Measurements from ENCODE around the gene EXOC3.

Gene EXOC3

DNA sequence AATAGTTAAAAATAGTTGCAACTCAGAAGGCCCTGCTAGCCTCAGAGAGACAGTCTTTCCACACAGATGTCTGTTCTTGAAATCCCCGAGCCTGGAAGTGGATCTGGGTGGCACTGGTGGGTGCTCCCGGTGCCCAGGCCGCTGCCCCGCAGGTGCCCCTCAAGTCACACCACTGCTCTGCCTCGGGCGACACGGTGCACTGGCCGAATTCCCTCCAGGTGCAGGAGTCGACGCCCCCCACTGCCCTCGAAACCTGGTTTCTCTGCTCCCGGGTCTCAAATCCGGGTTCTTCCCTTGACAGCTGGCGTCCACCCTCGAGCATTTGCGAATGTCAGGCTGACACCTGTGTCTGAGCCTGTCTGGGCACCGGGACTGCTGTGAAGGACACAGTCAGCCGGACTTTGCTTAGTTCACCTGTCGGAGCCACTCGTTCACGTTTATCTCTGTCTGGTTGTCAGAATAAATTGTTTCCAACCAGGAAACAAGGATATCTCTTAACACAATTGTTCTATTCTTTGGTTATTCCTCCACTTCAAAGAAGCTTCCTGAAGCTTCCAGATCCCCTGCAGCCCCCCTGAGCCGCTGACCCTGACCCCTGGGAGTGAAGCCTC, 54.2 kb downstream of the EXOC3 start:
- FAIRE-seq (no peak), DNase-seq (ENCODE audit: insufficient read length, low spot score) (no peak)
- no peak for TF ChIP-seq CTCF (IDR thresholded peaks at IDR 0.05; ENCODE audit: insufficient read depth, missing control alignments)

DNA sequence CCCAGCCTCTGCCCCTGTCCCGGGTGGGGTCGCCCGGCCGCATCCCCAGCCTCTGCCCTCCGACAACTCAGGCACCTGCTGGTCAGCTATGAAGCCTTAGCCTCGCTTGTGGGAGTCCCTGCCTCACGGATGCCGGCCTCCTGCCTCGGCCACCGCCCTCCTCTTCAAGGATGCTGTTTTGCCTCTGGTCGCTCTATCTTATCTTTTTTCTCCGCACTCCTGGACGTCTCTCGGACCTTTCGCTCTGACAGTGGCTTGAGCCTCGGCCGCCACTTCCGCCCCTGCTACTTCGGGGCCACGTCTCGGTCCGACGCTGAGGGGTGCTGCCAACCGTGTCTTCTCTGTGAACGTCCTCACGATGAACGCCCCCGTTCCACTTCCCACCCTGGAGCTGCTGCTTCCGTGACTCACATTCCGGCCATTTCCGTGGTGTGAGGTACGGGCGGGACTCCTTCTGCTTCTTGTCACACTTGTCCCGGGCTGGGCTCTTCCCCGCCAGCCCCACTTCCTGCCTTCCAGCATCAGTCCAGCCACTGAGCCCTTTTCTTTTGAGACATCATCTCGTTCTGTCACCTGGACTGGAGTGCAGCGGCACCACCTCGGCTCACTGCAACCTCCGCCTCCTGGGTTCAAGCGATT, 55.0 kb downstream of the EXOC3 start:
- no peak for TF ChIP-seq CTCF (IDR thresholded peaks at IDR 0.05; ENCODE audit: insufficient read depth, missing control alignments)
- DNase-seq (ENCODE audit: insufficient read length, low spot score) (no peak), FAIRE-seq (no peak)

DNA sequence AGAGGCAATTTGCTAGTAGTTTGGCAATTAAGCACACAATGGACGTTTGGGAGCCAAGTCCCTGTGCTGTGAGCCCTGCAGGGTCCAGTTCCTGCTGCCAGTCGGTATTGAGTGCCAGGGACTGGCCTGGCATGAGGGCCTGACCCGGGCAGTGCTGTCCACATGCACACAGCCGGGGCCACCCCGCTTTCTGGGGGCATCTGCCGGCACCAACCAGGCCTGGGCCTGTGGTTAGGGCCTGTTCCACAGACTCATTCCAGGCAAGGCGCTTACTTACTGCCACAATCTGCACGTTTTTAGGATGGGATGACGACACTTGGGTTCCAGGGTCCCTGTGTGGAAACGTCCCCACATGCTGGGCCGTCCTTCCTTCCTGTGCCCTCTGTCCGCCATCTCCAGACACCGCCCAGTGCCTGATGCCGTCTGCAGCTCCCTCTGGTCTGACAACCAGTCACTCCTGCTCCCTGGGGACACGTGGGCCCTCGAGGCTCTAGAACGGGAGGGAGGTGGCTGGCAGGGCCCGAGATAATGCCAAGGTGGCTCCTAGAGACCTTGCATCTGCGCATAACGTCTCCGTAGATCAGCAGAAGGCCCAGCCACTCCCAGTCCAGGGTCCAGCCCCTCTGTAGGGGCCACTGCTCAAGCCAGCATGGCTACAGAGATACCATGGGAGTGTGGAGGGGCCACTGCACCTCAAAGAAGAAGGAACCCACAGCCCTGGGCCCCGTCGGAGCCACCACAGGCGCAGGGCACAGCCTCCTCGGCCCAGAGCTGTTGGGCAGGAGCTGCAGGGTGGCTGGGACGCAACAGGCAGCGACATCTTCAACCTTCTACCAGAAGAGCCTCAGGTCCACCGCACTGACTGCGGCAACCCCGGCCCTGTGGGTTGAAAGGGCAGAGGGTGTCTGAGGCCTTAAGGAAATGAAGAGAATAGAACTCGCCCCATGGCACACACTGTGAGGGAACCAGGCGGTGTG, 56.5 kb downstream of the EXOC3 start:
- no peak for DNase-seq (ENCODE audit: insufficient read length, low spot score)
- TF ChIP-seq CTCF (IDR thresholded peaks at IDR 0.05; ENCODE audit: insufficient read depth, missing control alignments): no peak
- FAIRE-seq: no peak

DNA sequence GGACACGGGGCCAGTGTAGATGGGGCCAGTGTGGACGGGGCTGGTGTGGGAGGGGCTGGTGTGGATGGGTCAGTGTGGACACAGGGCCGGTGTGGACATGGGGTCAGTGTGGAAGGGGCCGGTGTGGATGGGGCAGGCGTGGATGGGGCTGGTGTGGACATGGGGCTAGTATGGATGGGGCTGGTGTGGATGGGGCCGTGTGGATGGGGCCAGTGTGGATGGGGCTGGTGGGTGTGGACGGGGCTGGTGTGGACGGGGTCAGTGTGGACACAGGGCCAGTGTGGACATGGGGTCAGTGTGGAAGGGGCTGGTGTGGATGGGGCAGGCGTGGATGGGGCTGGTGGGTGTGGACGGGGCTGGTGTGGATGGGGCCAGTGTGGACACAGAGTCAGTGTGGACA, 57.5 kb downstream of the EXOC3 start:
- TF ChIP-seq CTCF (IDR thresholded peaks at IDR 0.05; ENCODE audit: insufficient read depth, missing control alignments): no peak
- DNase-seq (ENCODE audit: insufficient read length, low spot score): no peak
- FAIRE-seq: no peak

DNA sequence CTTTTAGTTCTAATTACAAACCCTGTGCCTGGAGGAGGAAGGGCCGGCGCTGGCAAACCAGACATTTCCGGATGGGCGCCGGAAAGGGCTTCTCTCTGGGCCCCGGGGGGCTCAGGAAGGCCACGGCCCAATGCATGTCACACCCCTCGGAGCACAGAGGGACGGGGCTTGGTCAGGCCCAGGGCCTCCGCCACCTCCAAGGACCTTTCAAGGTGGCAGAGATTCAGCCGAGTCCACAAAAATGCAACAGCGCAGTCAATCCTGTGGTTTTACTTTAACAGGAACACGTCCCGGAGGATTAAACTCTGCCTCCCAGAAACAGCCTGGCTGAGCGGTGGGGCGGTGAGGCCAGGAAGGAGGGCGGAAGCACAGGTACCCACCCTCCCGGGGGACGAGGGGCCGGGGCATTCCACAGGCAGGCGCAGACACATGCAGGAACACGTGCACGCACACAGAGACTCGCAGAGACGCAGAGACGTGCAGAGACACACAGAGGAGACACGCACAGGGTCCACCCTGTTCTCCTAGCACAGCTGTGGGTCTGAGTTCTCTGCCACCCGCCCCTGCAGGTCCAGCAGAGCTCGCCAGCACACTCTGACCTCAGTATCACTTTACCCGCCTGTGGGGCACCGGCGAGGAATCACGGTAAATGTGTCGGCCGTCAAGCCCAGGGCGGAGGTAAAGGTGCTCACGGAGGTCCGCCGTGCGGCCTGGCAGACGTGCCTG, 58.3 kb downstream of the EXOC3 start:
- no peak for DNase-seq (ENCODE audit: insufficient read length, low spot score)
- TF ChIP-seq CTCF (IDR thresholded peaks at IDR 0.05; ENCODE audit: insufficient read depth, missing control alignments): no peak

DNA sequence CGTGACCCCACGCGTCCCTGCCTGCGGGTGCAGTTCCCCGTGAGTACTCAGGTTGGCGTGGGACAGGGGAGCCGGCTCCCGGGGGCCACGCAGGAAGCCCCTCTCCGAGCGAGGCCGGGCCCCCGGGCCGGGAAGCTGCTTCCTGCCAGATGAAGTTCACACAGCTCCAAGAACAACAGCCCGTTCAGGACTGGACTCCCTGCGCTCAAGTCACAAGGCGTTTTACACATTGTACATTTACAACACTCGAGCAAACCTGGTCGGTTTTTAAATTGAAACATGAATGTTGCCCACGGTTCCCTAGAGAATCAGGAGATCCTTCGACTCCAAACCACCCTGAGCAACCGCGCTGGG, 58.8 kb downstream of the EXOC3 start:
- no peak for TF ChIP-seq CTCF (IDR thresholded peaks at IDR 0.05; ENCODE audit: insufficient read depth, missing control alignments)
- FAIRE-seq (no peak), DNase-seq (ENCODE audit: insufficient read length, low spot score) (no peak)

More for the DNA sequence above, 58.3 kb downstream of the EXOC3 start:
- FAIRE-seq: no peak
